NCI-H2081 (cell line): ENCODE data around the gene S100A7A.
"Not testable (repeated sequence)": the region's sequence is repeated elsewhere in the genome, so short reads cannot be mapped to it uniquely, and the experiment has no call there.

ENCODE experiments used
- DNase-seq, 2 experiments: peaks; one replicate each; lab custom pipeline; 2025; lab: John Stamatoyannopoulos, UW

Gene S100A7A

GRCh38 chr1:153459655-153460054 is 43.3 kb downstream of the S100A7A start:
- no peak for DNase-seq

GRCh38 chr1:153460551-153460950 is 44.2 kb downstream of the S100A7A start, which contains the start of gene S100A7:
Gene S100A7, minus strand, starts transcription at chr1:153460651. Its CDS starts 1,638 bp downstream, at chr1:153459013.
- DNase-seq: no peak

GRCh38 chr1:153462741-153463140 is 46.4 kb downstream of the S100A7A start:
- not testable (repeated sequence) for DNase-seq

GRCh38 chr1:153465811-153466636 is 49.7 kb downstream of the S100A7A start:
- peak in 1 of 2 experiments; percentile 7 for DNase-seq

- DNase-seq: no peak
These were observed 50.6 kb downstream of the S100A7A start for GRCh38 chr1:153466908-153467307.

GRCh38 chr1:153470707-153471106 is 54.4 kb downstream of the S100A7A start:
- no peak for DNase-seq
